SK-N-SH (cell line): ENCODE measurements around the gene AARS2. TPM values are rescaled to one million over a fixed set of nuclear protein-coding genes. Genes with fewer than 3 reads are reported as not detected.

Experiments used
- CTCF ChIA-PET: fragments of 300-600, 350-600 bp; formaldehyde crosslinking; extraction: SDS; loops from one replicate; lab custom pipeline; 2021; lab: Yijun Ruan, JAX
- POLR2A ChIA-PET: fragments of 350-600 bp; sonication (Branson Sonifier 250); formaldehyde crosslinking; extraction: SDS; loops from one replicate; lab custom pipeline; 2020; ENCODE audit warnings: antibody characterized with exemption, inconsistent platforms; lab: Yijun Ruan, JAX
- DNase-seq: peaks from one replicate; pipeline ENCODE4 v3.0.0; 2012
- H2AFZ ChIP-seq: fragments of 200-600 bp; sonication (generic); 2 replicates; pipeline ENCODE4 v1.8.1; 2016; ENCODE audit warnings: antibody characterized with exemption, mild to moderate bottlenecking, low read depth
- H3F3A ChIP-seq: fragments of 200-600 bp; sonication (generic); replicated peaks from 2 replicates; pipeline ENCODE3; 2016; ENCODE audit warnings: antibody characterized with exemption, mild to moderate bottlenecking; ENCODE audit not compliant: insufficient read depth
- H3K27ac ChIP-seq, 2 experiments: fragments of 200-500 bp in 1 of 2; fragments of 200-600 bp in 1 of 2; sonication (Bioruptor generic) in 1 of 2; sonication (generic), shearing (Covaris generic) in 1 of 2; 2 replicates each; pipeline versions ENCODE4 v1.5.1 to v1.6.1; 2014 to 2016; ENCODE audit warnings: low read depth in 2 of 2, inconsistent platforms in 1 of 2, low read length in 1 of 2, mild to moderate bottlenecking in 1 of 2, mixed read lengths in 1 of 2
- H3K27me3 ChIP-seq: fragments of 200-600 bp; sonication (generic), shearing (Covaris generic); 2 replicates; pipeline ENCODE4 v1.6.1; 2016; ENCODE audit warnings: mixed run types; ENCODE audit not compliant: insufficient read depth
- H3K36me3 ChIP-seq, 2 experiments: fragments of 200-500 bp in 1 of 2; fragments of 200-600 bp in 1 of 2; sonication (Bioruptor generic) in 1 of 2; sonication (generic) in 1 of 2; replicated peaks in 1 of 2; 2 replicates each; pipeline versions ENCODE3 to v1.5.1; 2014 to 2016; ENCODE audit warnings: low read length in 1 of 2, mild to moderate bottlenecking in 1 of 2; ENCODE audit not compliant: insufficient read depth in 2 of 2, control insufficient read depth in 1 of 2
- H3K4me1 ChIP-seq, 2 experiments: fragments of 200-500 bp in 1 of 2; fragments of 200-600 bp in 1 of 2; sonication (Bioruptor generic) in 1 of 2; sonication (generic), shearing (Covaris generic) in 1 of 2; 2 replicates each; pipeline versions ENCODE4 v1.5.1 to v1.6.1; 2014 to 2016; ENCODE audit warnings: low read depth in 1 of 2, low read length in 1 of 2, mixed run types in 1 of 2; ENCODE audit not compliant: insufficient read depth in 2 of 2, control insufficient read depth in 1 of 2
- H3K4me2 ChIP-seq: fragments of 200-600 bp; sonication (generic), shearing (Covaris generic); 2 replicates; pipeline ENCODE4 v1.6.1; 2017; ENCODE audit warnings: mixed run types
- H3K4me3 ChIP-seq, 2 experiments: fragments of 200-500 bp in 1 of 2; fragments of 200-600 bp in 1 of 2; sonication (Bioruptor generic) in 1 of 2; sonication (generic), shearing (Covaris generic) in 1 of 2; 2 replicates each; pipeline versions ENCODE4 v1.5.1 to v1.8.1; 2014 to 2016; ENCODE audit warnings: low read depth in 2 of 2, inconsistent platforms in 1 of 2, low read length in 1 of 2, mild to moderate bottlenecking in 1 of 2, mixed read lengths in 1 of 2, moderate library complexity in 1 of 2
- H3K79me2 ChIP-seq: fragments of 200-600 bp; sonication (generic); 2 replicates; pipeline ENCODE4 v1.8.1; 2017; ENCODE audit warnings: mild to moderate bottlenecking; ENCODE audit not compliant: insufficient read depth
- H3K9ac ChIP-seq: fragments of 200-600 bp; sonication (generic); 2 replicates; pipeline ENCODE4 v1.6.1; 2017; ENCODE audit warnings: mixed run types
- H3K9me2 ChIP-seq: fragments of 200-600 bp; sonication (generic); 2 replicates; pipeline ENCODE4 v1.6.1; 2017; ENCODE audit warnings: mixed run types
- H3K9me3 ChIP-seq: fragments of 200-600 bp; sonication (generic); 2 replicates; pipeline ENCODE4 v1.6.1; 2017; ENCODE audit warnings: mixed run types, mild to moderate bottlenecking, moderate library complexity
- H4K20me1 ChIP-seq: fragments of 200-600 bp; sonication (generic); 2 replicates; pipeline ENCODE4 v1.6.1; 2017; ENCODE audit warnings: mild to moderate bottlenecking, mixed run types; ENCODE audit not compliant: insufficient read depth
- FOXM1 ChIP-seq: IDR thresholded peaks from 2 replicates; pipeline ENCODE4 v1.4.0; 2012; ENCODE audit warnings: low read depth, mild to moderate bottlenecking
- MXI1 ChIP-seq: IDR thresholded peaks from 2 replicates; pipeline ENCODE4 v1.6.1; 2012; ENCODE audit warnings: mild to moderate bottlenecking, low read depth, low read length, improper control_type of control experiment
- POLR2AphosphoS5 ChIP-seq: IDR thresholded peaks from 2 replicates; pipeline ENCODE4 v1.6.1; 2012; ENCODE audit warnings: low read depth, low read length
- USF1 ChIP-seq: IDR thresholded peaks from 2 replicates; pipeline ENCODE4 v1.4.0; 2012; ENCODE audit warnings: low read depth, borderline replicate concordance
- ZBTB33 ChIP-seq: IDR thresholded peaks from 2 replicates; pipeline ENCODE4 v1.4.0; 2012; ENCODE audit warnings: low read depth, borderline replicate concordance
- WGBS: methylation state at CpG from one replicate; pipeline ENCODE4 v1.1.6; 2017; ENCODE audit warnings: low lambda C conversion rate; 5-methylcytosine and 5-hydroxymethylcytosine counted together
- polyA plus RNA-seq, 3 experiments: library from polyadenylated mRNA; depleted of rRNA; stranded (reverse); fragments of >200 nt; gene quantifications; 2 replicates each; pipeline ENCODE4 v1.2.3, GENCODE V29; 2012

AARS2 gene
- polyA plus RNA-seq, 1 of the 3 experiments (the other 2 are of a cell fraction) = 9.5 TPM

GRCh38 chr6:44302856-44303255 lies 10.3 kb downstream of the AARS2 start:
- H3K4me2 ChIP-seq = no peak overlapping the region
- peaks cover 0 to 4% of the 10 kb centered on the region in 2 experiments; a peak in 1 of 4 replicates for H3K4me1 ChIP-seq
- H3K36me3 ChIP-seq = peaks cover 5 to 50% of the 10 kb centered on the region in 2 experiments
- H3K79me2 ChIP-seq = no peaks in the 10 kb centered on the region
- no peak for TF ChIP-seq ZBTB33
- TF ChIP-seq POLR2AphosphoS5 = no peak
- TF ChIP-seq MXI1 = no peak
- CTCF ChIA-PET = interaction anchor here (0.9 to 16.5 kb wide), 7 partner anchors 9 to 46 kb away, joined by 3 to 238 read pairs (median 9); partner anchors contain the start of genes AARS2, NFKBIE, SLC35B2 and TMEM151B
- 96% methylated on average over 7 of the region's 12 CpGs for WGBS
- no peaks in the 10 kb centered on the region for H3F3A ChIP-seq
- H3K27me3 ChIP-seq = no peaks in the 10 kb centered on the region
- H4K20me1 ChIP-seq = no peaks in the 10 kb centered on the region
- POLR2A ChIA-PET = interaction anchor here (0.6 kb wide), 1 partner anchor 392 kb away, joined by 3 read pairs; no protein-coding TSS in a partner anchor
- no peaks in the 10 kb centered on the region for H3K9me2 ChIP-seq
- no peak overlapping the region for H3K4me3 ChIP-seq
- H2AFZ ChIP-seq = no peak overlapping the region
- no peaks in the 10 kb centered on the region for H3K9me3 ChIP-seq
- no peak for DNase-seq
- no peak overlapping the region for H3K9ac ChIP-seq
- H3K27ac ChIP-seq = no peak overlapping the region

GRCh38 chr6:44301782-44302564 lies 11.2 kb downstream of the AARS2 start:
- no peaks in the 10 kb centered on the region for H4K20me1 ChIP-seq
- no peak overlapping the region for H3K27ac ChIP-seq
- no peaks in the 10 kb centered on the region for H3F3A ChIP-seq
- H3K4me2 ChIP-seq = no peak overlapping the region
- ChIA-PET CTCF (interaction anchor here (0.7 to 16.5 kb wide), 6 partner anchors 11 to 80 kb away, joined by 3 to 238 read pairs (median 4); partner anchors contain the start of genes AARS2, NFKBIE, SLC35B2 and TMEM151B), POLR2A (interaction anchor here (0.6 kb wide), 1 partner anchor 48 kb away, joined by 4 read pairs; no protein-coding TSS in a partner anchor)
- peaks cover 3% of the 10 kb centered on the region; the same call in 1 of the 2 replicates for H3K27me3 ChIP-seq
- H3K9ac ChIP-seq = no peak overlapping the region
- no peaks in the 10 kb centered on the region for H3K79me2 ChIP-seq
- no peaks in the 10 kb centered on the region for H3K9me3 ChIP-seq
- H3K4me1 ChIP-seq = peaks cover 0 to 10% of the 10 kb centered on the region in 2 experiments; a peak in 1 of 4 replicates
- WGBS = 76% methylated on average over 4 of the region's 14 CpGs
- H3K4me3 ChIP-seq = no peak overlapping the region
- H3K9me2 ChIP-seq = no peaks in the 10 kb centered on the region
- H2AFZ ChIP-seq = no peak overlapping the region
- DNase-seq = no peak
- peaks cover 5 to 43% of the 10 kb centered on the region in 2 experiments for H3K36me3 ChIP-seq
- TF ChIP-seq USF1 (no peak), FOXM1 (no peak)
